NCI-H345 treated with DMSO at 0.1 percent for 48 hours (cell line): Measurements from ENCODE around the gene ZNF780A.
"Not testable (repeated sequence)": the region's sequence is repeated elsewhere in the genome, so short reads cannot be mapped to it uniquely, and the experiment has no call there.

Experiments
- DNase-seq: peaks from one replicate; lab custom pipeline; 2025; ENCODE audit not compliant: unreplicated experiment; lab: John Stamatoyannopoulos, UW

ZNF780A gene

GRCh38 chr19:40088299-40089047, 2.3 kb downstream of the ZNF780A start:
- DNase-seq: no peak

GRCh38 chr19:40084948-40085347, 5.8 kb downstream of the ZNF780A start:
- no peak for DNase-seq

DNA sequence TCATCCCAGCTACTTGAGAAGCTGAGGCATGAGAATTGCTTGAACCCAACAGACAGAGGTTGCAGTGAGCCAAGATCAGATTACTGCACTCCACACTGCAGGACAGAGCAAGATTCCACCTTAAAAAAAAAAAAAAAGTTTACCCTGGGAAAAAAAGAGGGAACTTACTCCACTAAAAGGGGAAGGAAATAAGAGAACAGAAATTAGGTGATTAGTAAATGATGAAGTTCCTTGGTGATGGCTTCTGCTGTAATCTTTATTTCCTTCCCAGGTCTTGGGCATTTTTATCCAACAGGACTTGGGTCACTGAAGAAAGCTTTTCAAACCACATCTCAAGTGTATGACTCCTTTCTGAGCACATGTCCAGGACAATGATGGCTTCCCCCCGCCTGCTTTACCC, 9.3 kb downstream of the ZNF780A start:
- DNase-seq: no peak

DNA sequence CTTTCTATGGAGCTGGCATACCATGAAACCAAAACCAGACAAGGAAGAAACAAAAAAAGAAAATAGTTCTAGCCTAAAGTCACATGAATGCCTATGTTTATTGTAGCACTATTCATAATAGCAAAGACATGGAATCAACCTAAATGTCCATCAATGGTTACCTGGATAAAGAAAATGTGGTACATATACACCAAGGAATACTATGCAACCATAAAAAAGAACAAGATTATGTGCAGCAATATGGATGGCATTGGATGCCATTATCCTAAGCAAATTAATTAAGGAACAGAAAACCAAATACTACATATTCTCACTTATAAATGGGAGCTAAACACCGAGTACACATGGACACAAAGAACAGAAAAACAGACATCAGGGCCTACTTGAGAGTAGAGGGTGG, 10.5 kb downstream of the ZNF780A start:
- no peak for DNase-seq

DNA sequence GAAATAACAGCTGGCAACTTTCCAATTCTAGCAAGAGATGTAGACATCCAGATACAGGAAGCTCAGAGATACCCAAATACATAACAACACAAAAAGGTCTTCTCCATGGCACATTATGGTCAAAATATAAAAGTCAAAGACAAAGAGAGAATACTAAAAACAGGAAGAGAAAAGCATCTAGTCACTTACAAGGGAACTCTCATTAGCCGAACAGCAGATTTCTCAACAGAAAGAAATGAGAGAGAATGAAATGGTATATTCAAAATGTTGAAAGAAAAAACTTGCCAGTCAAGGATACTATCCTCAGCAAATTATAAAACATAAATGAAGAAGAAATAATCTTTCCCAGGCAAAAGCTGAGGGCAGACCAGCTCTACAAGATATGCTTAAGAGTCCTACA, 12.4 kb downstream of the ZNF780A start:
- no peak for DNase-seq

GRCh38 chr19:40070058-40070457, 20.7 kb downstream of the ZNF780A start:
- no peak for DNase-seq

GRCh38 chr19:40059624-40060023, 31.1 kb downstream of the ZNF780A start:
- no peak for DNase-seq

DNA sequence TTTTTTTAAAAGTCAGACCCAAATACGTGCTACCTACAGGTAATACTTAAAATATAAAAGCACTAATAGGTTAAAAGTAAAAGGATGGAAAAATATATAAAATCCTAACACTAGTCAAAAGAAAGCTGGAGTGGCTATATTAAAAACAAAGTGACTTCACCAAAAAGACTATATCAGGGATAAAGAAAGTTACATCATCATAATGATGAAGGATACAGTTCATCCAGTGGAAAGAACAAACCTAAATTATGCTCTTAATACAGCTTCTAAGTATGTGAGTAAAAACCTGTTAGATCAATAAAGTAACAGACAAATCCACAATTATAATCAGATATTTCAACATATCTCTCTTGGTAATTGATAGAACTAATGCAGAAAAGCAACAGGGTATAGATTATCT, 33.6 kb downstream of the ZNF780A start:
- DNase-seq: no peak

DNA sequence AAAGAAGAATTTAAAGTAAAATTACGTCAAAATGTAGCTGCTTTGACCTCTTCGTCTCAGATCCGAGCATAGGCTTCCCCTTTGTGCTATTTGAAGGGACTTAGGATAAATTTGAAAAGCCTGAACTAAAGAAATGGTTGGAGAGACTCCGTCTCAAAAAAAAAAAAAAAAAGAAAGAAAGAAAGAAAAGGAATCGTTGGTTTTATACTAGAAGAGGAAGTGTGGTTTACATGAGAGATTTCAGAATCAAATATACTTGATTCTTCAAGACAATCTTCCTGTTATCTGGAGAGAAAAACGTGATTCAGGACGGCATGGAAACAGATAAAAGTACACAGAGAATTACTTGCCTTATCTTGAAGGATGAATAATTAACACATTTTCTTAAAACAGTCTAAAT, 34.2 kb downstream of the ZNF780A start:
- DNase-seq: no peak

GRCh38 chr19:40055832-40056504, 34.8 kb downstream of the ZNF780A start, which contains the start of gene ZNF780B:
TSS of gene ZNF780B (minus strand) at chr19:40056231. CDS start at chr19:40050332, 5,899 bp downstream.
- DNase-seq: peak; percentile 91

GRCh38 chr19:40055049-40055448, 35.7 kb downstream of the ZNF780A start:
- no peak for DNase-seq

GRCh38 chr19:40054632-40055031, 36.1 kb downstream of the ZNF780A start:
- no peak for DNase-seq

- no peak for DNase-seq
Measured at GRCh38 chr19:40053491-40053890, 37.3 kb downstream of the ZNF780A start.

DNA sequence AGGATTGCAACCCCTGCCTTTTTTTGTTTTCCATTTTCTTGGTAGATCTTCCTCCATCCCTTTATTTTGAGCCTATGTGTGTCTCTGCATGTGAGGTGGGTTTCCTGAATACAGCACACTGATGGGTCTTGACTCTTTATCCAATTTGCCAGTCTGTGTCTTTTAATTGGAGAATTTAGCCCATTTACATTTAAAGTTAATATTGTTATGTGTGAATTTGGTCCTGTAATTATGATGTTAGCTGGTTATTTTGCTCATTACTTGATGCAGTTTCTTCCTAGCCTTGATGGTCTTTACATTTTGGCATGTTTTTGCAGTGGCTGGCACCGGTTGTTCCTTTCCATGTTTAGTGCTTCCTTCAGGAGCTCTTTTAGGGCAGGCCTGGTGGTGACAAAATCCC, 49.0 kb downstream of the ZNF780A start:
- DNase-seq: not testable (repeated sequence)

- DNase-seq: not testable (repeated sequence)
Measured at GRCh38 chr19:40038047-40038446, 52.7 kb downstream of the ZNF780A start.

DNA sequence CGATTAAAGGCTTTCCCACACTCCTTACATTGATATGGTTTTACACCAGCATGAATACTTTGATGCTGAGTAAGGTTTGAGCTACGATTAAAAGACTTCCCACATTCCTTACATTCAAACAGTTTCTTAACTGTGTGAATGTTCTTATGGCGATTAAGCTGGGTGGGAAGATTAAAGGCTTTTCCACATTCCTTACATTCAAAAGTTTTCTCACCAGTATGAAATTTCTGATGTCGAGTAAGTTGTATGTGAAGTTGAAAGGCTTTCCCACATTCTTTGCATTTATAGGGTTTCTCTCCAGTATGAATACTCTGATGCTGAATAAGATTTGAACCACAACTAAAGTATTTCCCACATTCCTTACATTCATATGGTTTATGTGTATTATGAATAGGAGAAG, 54.7 kb downstream of the ZNF780A start:
- no peak for DNase-seq

- DNase-seq: no peak
Measured at GRCh38 chr19:40033989-40034560, 56.7 kb downstream of the ZNF780A start.

DNA sequence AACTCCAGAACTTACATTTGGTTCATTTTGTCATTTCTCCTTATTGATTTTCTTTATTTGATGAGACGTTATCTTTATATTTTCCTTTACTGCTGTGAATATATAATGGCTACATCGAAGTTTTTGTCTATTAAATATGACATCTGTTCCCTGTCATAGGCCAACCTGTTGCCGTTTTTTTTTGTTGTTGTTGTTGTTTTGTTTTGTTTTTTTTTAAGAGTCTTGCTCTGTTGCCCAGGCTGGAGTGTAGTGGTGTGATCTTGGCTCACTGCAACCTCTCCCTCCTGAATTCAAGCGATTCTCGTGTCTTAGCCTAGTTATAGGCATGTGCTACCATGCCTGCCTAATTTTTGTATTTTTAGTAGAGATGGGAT, 64.2 kb downstream of the ZNF780A start:
- no peak for DNase-seq

- DNase-seq: no peak
Measured at GRCh38 chr19:40025938-40026596, 64.7 kb downstream of the ZNF780A start.

DNA sequence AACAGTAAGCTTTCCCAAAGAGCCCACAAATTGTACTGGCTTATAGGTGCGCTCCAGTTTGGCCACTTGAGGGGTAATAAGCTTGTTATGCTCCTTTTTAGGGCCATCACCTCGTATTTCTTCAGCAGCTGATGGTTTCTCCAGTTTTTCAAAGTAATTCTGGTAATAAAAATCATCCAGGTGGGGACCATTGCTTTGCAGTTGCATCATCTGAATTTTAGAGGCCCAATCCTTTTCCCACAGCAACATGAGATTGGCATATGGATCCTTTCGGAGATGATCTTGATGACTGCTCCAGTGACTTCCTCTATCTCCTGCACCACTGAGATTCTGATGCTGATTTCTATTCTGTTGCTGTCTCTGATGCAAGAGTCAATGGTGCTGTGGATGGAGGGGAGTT, 66.8 kb downstream of the ZNF780A start:
- no peak for DNase-seq
